Prostate gland (tissue), 2 donors: Measurements from ENCODE around the gene SELENOM.

Experiments used
- CTCF ChIP-seq, 4 experiments: fragments of 200-600 bp in 2 of 4; fragments of 450-650 bp in 2 of 4; sonication (generic) in 2 of 4; IDR thresholded peaks; 1 replicate in 3 of 4; 2 replicates in 1 of 4; pipeline ENCODE4 v1.5.1; 2016 to 2019; ENCODE audit warnings: antibody characterized with exemption in 4 of 4, mild to moderate bottlenecking in 2 of 4, moderate library complexity in 2 of 4
- POLR2A ChIP-seq: fragments of 450-650 bp; IDR thresholded peaks from one replicate; pipeline ENCODE4 v1.6.1; 2016; ENCODE audit warnings: antibody characterized with exemption, mild to moderate bottlenecking

GRCh38 chr22:31068970-31069369, 38.4 kb downstream of the SELENOM start:
- TF ChIP-seq POLR2A: no peak
- no peak for TF ChIP-seq CTCF (IDR thresholded peaks at IDR 0.05)
